ENCODE data around the gene NCR2.

Gene NCR2, protein sequence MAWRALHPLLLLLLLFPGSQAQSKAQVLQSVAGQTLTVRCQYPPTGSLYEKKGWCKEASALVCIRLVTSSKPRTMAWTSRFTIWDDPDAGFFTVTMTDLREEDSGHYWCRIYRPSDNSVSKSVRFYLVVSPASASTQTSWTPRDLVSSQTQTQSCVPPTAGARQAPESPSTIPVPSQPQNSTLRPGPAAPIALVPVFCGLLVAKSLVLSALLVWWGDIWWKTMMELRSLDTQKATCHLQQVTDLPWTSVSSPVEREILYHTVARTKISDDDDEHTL

DNA sequence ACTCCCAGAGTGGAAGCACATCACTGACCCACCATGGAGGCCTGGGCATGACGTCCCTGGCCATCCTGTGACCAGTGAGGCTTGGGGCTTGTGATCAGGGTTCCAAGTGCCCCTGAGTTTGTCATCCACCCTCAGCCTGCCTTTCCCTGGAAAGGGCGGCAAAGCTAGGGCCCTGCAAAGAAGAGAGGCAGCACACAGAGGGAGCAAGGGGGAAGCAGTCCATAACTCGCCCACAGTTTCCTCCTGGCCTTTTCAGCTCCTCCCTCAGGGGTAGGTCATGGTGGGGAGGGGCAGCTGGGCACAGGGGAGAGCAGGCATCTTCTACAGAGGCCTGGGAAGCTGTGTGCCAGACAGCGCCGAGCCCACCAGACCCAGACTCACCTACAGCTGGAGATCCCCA is at the start of gene NCR2:
NCR2 (plus strand) TSS at position 313 of the 400 bp plus-strand sequence. CDS start 269 bp downstream, outside the sequence.
- Histone ChIP-seq H3K36me3 (replicated peaks) (no peaks in the 10 kb centered on the region), H3K27ac (no peak within 1 kb of the TSS), H3K27me3 (replicated peaks) (peaks cover 13% of the 10 kb centered on the region), H3K4me3 (ENCODE audit: low read depth, low read length) (no peak within 1 kb of the TSS)
- DNase-seq, result no peak
- TF ChIP-seq, protein P1, sequence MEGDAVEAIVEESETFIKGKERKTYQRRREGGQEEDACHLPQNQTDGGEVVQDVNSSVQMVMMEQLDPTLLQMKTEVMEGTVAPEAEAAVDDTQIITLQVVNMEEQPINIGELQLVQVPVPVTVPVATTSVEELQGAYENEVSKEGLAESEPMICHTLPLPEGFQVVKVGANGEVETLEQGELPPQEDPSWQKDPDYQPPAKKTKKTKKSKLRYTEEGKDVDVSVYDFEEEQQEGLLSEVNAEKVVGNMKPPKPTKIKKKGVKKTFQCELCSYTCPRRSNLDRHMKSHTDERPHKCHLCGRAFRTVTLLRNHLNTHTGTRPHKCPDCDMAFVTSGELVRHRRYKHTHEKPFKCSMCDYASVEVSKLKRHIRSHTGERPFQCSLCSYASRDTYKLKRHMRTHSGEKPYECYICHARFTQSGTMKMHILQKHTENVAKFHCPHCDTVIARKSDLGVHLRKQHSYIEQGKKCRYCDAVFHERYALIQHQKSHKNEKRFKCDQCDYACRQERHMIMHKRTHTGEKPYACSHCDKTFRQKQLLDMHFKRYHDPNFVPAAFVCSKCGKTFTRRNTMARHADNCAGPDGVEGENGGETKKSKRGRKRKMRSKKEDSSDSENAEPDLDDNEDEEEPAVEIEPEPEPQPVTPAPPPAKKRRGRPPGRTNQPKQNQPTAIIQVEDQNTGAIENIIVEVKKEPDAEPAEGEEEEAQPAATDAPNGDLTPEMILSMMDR (IDR thresholded peaks at IDR 0.05; ENCODE audit: low read depth, low read length, missing control alignments), result no peak
- in situ Hi-C loops (cut with HindIII; ENCODE audit: low pct_ligation_motif_present, low sequenced_read_pairs), result no loop called here

DNA sequence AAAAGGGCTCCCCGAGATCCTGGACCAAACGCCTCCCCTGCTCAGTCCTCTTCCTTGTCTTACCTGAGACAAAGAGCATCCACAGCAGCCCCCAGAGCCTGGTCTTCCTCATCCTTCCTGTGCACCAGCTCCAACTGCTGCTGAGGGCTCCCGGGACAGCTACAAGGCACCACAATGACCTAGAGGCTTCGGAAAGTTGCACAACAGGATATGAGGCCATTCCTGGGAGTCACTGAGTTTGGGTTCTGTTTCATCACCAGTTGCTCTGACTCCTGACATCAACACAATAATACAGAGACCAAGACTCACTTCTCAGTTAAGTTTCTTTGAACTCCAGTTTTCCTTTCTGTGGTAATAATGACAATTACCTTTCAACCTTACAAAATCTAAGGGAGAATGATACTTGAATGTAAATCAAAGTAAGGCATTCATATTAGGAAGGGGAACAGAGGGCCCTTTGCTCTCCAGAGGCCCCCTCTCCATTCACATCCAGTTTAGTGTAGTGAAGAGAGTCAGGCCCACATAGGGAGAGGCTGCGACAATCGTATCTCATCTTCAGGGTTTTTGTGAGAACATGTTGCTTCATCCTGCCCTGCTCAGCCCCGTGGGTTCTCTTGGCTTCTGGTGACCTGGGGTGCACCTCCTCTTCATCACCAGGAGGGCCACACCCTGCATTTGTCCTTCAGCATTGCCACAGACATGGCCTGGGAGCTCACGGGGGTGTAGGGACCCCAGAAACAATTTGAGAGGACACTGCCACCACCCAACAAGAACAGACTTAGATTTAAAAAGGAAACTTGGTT is 48.7 kb upstream of the NCR2 start, which contains the start of gene TREM1:
TREM1 (minus strand) TSS at position 139 of the 803 bp plus-strand sequence; CDS start at position 112, 27 bp downstream.
- H3K4me3 ChIP-seq (ENCODE audit: low read depth, low read length), result no peak within 1 kb of the TSS
- in situ Hi-C loops (cut with HindIII; ENCODE audit: low pct_ligation_motif_present, low sequenced_read_pairs), result no loop called here
- TF ChIP-seq, protein P1 (IDR thresholded peaks at IDR 0.05; ENCODE audit: low read depth, low read length, missing control alignments), result no peak
- no peak within 1 kb of the TSS for H3K27ac ChIP-seq
- H3K27me3 ChIP-seq (replicated peaks), result peaks cover 3% of the 10 kb centered on the region
- H3K36me3 ChIP-seq (replicated peaks), result no peaks in the 10 kb centered on the region
- DNase-seq, result peak; percentile 56

DNA sequence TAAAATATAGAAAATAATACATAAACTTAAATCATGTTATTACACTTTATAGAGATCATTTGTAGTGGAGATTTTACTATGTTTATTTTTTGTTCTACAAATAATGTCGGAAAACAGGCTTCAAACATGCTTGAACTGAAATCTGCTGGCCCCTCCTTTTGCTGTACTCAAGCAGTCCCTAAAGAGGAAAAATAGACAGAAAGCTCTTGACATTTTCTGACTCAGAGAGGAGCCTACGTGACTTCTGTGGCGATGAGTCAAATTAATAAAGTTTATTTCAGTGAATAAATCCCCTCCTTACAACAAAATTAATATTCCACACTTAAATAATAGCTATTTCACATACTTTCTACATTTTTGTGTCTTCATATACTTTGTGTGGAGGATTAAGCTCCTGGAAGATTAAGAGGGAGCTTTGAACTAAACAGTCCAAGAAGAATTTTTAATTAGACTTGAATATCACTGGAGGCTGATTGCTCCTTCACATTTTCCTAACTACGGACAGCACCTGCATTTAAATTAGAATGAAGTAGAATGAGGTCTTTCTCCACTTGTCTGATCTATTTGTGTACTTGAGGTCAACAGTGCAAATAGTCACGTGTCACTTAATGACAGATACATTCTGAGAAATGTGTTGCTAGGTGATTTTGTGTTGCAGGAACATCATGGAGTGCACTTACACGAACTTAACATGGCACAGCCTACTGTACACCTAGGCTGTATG is 47.2 kb upstream of the NCR2 start:
- H3K27me3 ChIP-seq (replicated peaks), result peaks cover 3% of the 10 kb centered on the region
- no peak overlapping the region for H3K27ac ChIP-seq
- DNase-seq, result no peak
- TF ChIP-seq, protein P1 (IDR thresholded peaks at IDR 0.05; ENCODE audit: low read depth, low read length, missing control alignments), result no peak
- H3K4me3 ChIP-seq (ENCODE audit: low read depth, low read length), result no peak overlapping the region
- in situ Hi-C loops (cut with HindIII; ENCODE audit: low pct_ligation_motif_present, low sequenced_read_pairs), result no loop called here
- no peaks in the 10 kb centered on the region for H3K36me3 ChIP-seq (replicated peaks)

DNA sequence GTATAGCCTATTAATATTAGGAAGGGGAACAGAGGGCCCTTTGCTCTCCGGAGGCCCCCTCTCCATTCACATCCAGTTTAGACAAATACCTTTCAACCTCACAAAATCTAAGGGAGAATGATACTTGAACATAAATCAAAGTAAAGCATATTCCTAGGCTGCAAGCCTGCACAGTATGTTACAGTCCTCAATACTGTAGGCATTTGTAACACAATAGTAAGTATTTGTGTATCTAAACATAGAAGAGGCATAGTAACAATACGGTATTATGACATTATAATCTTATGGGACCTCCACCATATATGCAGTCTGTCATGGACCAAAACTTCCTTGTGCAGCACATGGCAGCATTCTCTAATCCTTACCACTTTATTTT is 46.7 kb upstream of the NCR2 start:
- in situ Hi-C loops (cut with HindIII; ENCODE audit: low pct_ligation_motif_present, low sequenced_read_pairs), result no loop called here
- Histone ChIP-seq H3K27me3 (replicated peaks) (peaks cover 3% of the 10 kb centered on the region), H3K36me3 (replicated peaks) (no peaks in the 10 kb centered on the region), H3K27ac (no peak overlapping the region), H3K4me3 (ENCODE audit: low read depth, low read length) (no peak overlapping the region)
- DNase-seq, result no peak
- TF ChIP-seq, protein P1 (IDR thresholded peaks at IDR 0.05; ENCODE audit: low read depth, low read length, missing control alignments), result no peak

DNA sequence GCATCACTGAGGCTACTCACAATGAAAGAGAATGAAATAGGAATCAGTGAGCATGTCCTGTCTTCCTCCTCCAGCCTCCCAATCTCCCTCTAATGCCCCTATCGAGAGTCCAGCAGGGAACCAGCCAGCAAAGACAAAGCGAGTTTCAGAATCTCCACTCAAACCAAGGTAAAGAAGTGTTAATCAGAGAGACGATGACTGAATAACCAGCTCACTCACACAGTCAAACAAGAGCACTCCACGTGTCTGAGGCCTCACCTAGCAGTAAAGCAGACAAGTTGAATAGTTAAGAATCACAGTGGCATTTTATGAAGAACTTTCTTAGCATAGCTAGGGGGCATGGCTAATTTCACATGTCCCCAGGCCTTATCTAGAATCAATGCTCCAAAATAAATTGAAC is 45.6 kb upstream of the NCR2 start:
- Histone ChIP-seq H3K4me3 (ENCODE audit: low read depth, low read length) (no peak overlapping the region), H3K36me3 (replicated peaks) (no peaks in the 10 kb centered on the region), H3K27ac (no peak overlapping the region), H3K27me3 (replicated peaks) (peaks cover 3% of the 10 kb centered on the region)
- TF ChIP-seq, protein P1 (IDR thresholded peaks at IDR 0.05; ENCODE audit: low read depth, low read length, missing control alignments), result no peak
- in situ Hi-C loops (cut with HindIII; ENCODE audit: low pct_ligation_motif_present, low sequenced_read_pairs), result no loop called here
- DNase-seq, result no peak

Data from brain microvascular endothelial cell (primary cell).